H1 (cell line): ENCODE results near the gene SPACA7. TPM values are rescaled to one million over a fixed set of nuclear protein-coding genes. Genes with fewer than 3 reads are reported as not detected.
A peak's percentile ranks its signal among the peaks of the same experiment; 100 is the strongest.

Experiments used
- CTCF ChIA-PET: fragments of 300-600 bp; sonication (Branson Sonifier 250); formaldehyde crosslinking; loops from one replicate; lab custom pipeline; 2021; ENCODE audit not compliant: partially characterized antibody; lab: Charles Lee
- POLR2A ChIA-PET: fragments of 300-600 bp; sonication (Branson Sonifier 250); formaldehyde crosslinking; loops from one replicate; lab custom pipeline; 2021; ENCODE audit warnings: inconsistent platforms; ENCODE audit not compliant: partially characterized antibody; lab: Charles Lee
- DNase-seq, 2 experiments: peaks; one replicate each; pipeline versions ENCODE4 v3.0.0 to v3.0.0-alpha.2; 2010 to 2022; ENCODE audit warnings: low spot score in 2 of 2, low read depth in 1 of 2, mixed read lengths in 1 of 2
- FAIRE-seq: peaks from 2 replicates; lab custom pipeline; 2011; peaks lifted over from hg19 to GRCh38; lab: Jason Lieb, UNC
- H2AFZ ChIP-seq: 2 replicates; pipeline ENCODE4 v1.8.1; 2012; ENCODE audit warnings: low read length, inconsistent platforms
- H2AK5ac ChIP-seq: 2 replicates; pipeline ENCODE4 v1.6.1; 2013; ENCODE audit warnings: low read depth, low read length
- H2BK120ac ChIP-seq: replicated peaks from 2 replicates; pipeline ENCODE3; 2013; ENCODE audit warnings: low read depth, low read length, inconsistent platforms
- H2BK12ac ChIP-seq: 2 replicates; pipeline ENCODE4 v1.6.1; 2013; ENCODE audit warnings: low read depth, low read length
- H2BK15ac ChIP-seq: 2 replicates; pipeline ENCODE4 v1.6.1; 2013; ENCODE audit warnings: low read length
- H2BK20ac ChIP-seq: 2 replicates; pipeline ENCODE4 v1.6.1; 2013; ENCODE audit warnings: low read length
- H2BK5ac ChIP-seq: 2 replicates; pipeline ENCODE4 v1.6.1; 2013; ENCODE audit warnings: low read depth, low read length
- H3K14ac ChIP-seq: 2 replicates; pipeline ENCODE4 v1.6.1; 2013; ENCODE audit warnings: inconsistent platforms; ENCODE audit not compliant: insufficient read length
- H3K18ac ChIP-seq: 2 replicates; pipeline ENCODE4 v1.6.1; 2013; ENCODE audit warnings: low read length; ENCODE audit errors: extremely low read depth
- H3K23ac ChIP-seq: 2 replicates; pipeline ENCODE4 v1.6.1; 2013; ENCODE audit warnings: inconsistent platforms; ENCODE audit not compliant: insufficient read length
- H3K23me2 ChIP-seq: 2 replicates; pipeline ENCODE4 v1.6.1; 2013; ENCODE audit warnings: low read depth, low read length
- H3K27ac ChIP-seq: 2 replicates; pipeline ENCODE4 v1.6.1; 2011; ENCODE audit warnings: low read depth, low read length, inconsistent platforms
- H3K27me3 ChIP-seq, 4 experiments: replicated peaks in 1 of 4; 1 replicate in 1 of 4; 2 replicates in 3 of 4; pipeline versions ENCODE4 v1.6.1 to v1.8.1; 2011 to 2013; ENCODE audit warnings: low read length in 3 of 4, mild to moderate bottlenecking in 3 of 4, inconsistent platforms in 2 of 4, mixed read lengths in 2 of 4, moderate library complexity in 1 of 4; ENCODE audit not compliant: control insufficient read depth in 3 of 4, insufficient read depth in 3 of 4; ENCODE audit errors: extremely low read depth in 1 of 4
- H3K36me3 ChIP-seq, 4 experiments: 2 replicates each; pipeline versions ENCODE4 v1.6.1 to v1.8.1; 2011 to 2013; ENCODE audit warnings: mild to moderate bottlenecking in 4 of 4, low read length in 3 of 4, moderate library complexity in 2 of 4, control low read depth in 1 of 4, inconsistent platforms in 1 of 4; ENCODE audit not compliant: insufficient read depth in 4 of 4, control insufficient read depth in 2 of 4
- H3K4ac ChIP-seq: replicated peaks from 2 replicates; pipeline ENCODE3; 2013; ENCODE audit warnings: low read length, low read depth, mixed read lengths, inconsistent platforms; ENCODE audit not compliant: insufficient read length
- H3K4me1 ChIP-seq, 4 experiments: replicated peaks in 1 of 4; 1 replicate in 1 of 4; 2 replicates in 3 of 4; pipeline versions ENCODE4 v1.6.1 to v1.8.1; 2011 to 2013; ENCODE audit warnings: low read length in 3 of 4, inconsistent platforms in 2 of 4, mixed read lengths in 1 of 4; ENCODE audit not compliant: insufficient read depth in 4 of 4, control insufficient read depth in 3 of 4
- H3K4me2 ChIP-seq, 2 experiments: 2 replicates each; pipeline versions ENCODE4 v1.6.1 to v1.8.1; 2011 to 2013; ENCODE audit warnings: low read depth in 2 of 2, low read length in 2 of 2, control low read depth in 1 of 2, inconsistent platforms in 1 of 2, mild to moderate bottlenecking in 1 of 2; ENCODE audit not compliant: insufficient read depth in 1 of 2
- H3K4me3 ChIP-seq, 4 experiments: fragments of 200-600, 300-600 bp in 1 of 4; sonication (generic), shearing (Covaris generic), sonication (Bioruptor Twin) in 1 of 4; 2 replicates each; pipeline versions ENCODE4 v1.5.1 to v1.8.1; 2011 to 2016; ENCODE audit warnings: low read length in 4 of 4, low read depth in 3 of 4, control low read depth in 2 of 4, inconsistent platforms in 2 of 4, mild to moderate bottlenecking in 2 of 4, mixed read lengths in 1 of 4, moderate library complexity in 1 of 4; ENCODE audit not compliant: insufficient read depth in 2 of 4; ENCODE audit errors: extremely low read depth in 1 of 4
- H3K56ac ChIP-seq: replicated peaks from 2 replicates; pipeline ENCODE3; 2013; ENCODE audit warnings: low read depth, mild to moderate bottlenecking, mixed read lengths, low read length, inconsistent platforms; ENCODE audit not compliant: insufficient read length
- H3K79me1 ChIP-seq: 2 replicates; pipeline ENCODE4 v1.6.1; 2013; ENCODE audit warnings: low read depth, low read length, control low read depth
- H3K79me2 ChIP-seq, 2 experiments: 2 replicates each; pipeline versions ENCODE4 v1.6.1 to v1.8.1; 2012 to 2013; ENCODE audit warnings: low read length in 2 of 2, mild to moderate bottlenecking in 2 of 2, inconsistent platforms in 1 of 2; ENCODE audit not compliant: insufficient read depth in 2 of 2, control insufficient read depth in 1 of 2
- H3K9ac ChIP-seq, 4 experiments: replicated peaks in 1 of 4; 1 replicate in 1 of 4; 2 replicates in 3 of 4; pipeline versions ENCODE4 v1.6.1 to v1.8.1; 2011 to 2013; ENCODE audit warnings: low read depth in 3 of 4, low read length in 3 of 4, control low read depth in 2 of 4, mild to moderate bottlenecking in 2 of 4, moderate library complexity in 2 of 4, inconsistent platforms in 1 of 4; ENCODE audit errors: extremely low read depth in 1 of 4
- H3K9me3 ChIP-seq, 2 experiments: 2 replicates each; pipeline versions ENCODE4 v1.6.1 to v1.8.1; 2012 to 2013; ENCODE audit warnings: mild to moderate bottlenecking in 2 of 2, moderate library complexity in 2 of 2, control low read depth in 1 of 2, inconsistent platforms in 1 of 2, low read depth in 1 of 2, low read length in 1 of 2, mixed read lengths in 1 of 2; ENCODE audit not compliant: insufficient read depth in 2 of 2
- H4K20me1 ChIP-seq, 2 experiments: replicated peaks in 1 of 2; 2 replicates each; pipeline versions ENCODE3 to v1.8.1; 2011 to 2013; ENCODE audit warnings: inconsistent platforms in 2 of 2, low read length in 2 of 2, mild to moderate bottlenecking in 1 of 2; ENCODE audit not compliant: insufficient read depth in 2 of 2, control insufficient read depth in 1 of 2
- H4K5ac ChIP-seq: 2 replicates; pipeline ENCODE4 v1.6.1; 2013; ENCODE audit warnings: low read length, low read depth, mixed read lengths, inconsistent platforms; ENCODE audit not compliant: insufficient read length
- H4K8ac ChIP-seq: 2 replicates; pipeline ENCODE4 v1.8.0; 2013; ENCODE audit warnings: mild to moderate bottlenecking, moderate library complexity, low read length, inconsistent platforms; ENCODE audit not compliant: insufficient read depth; ENCODE audit errors: extremely low read depth
- H4K91ac ChIP-seq: replicated peaks from 2 replicates; pipeline ENCODE3; 2013; ENCODE audit warnings: low read length, mixed read lengths, inconsistent platforms; ENCODE audit not compliant: insufficient read length
- EP300 ChIP-seq, 2 experiments: IDR thresholded peaks; 1 replicate in 1 of 2; 2 replicates in 1 of 2; pipeline ENCODE4 v1.6.1; 2011 to 2012; ENCODE audit warnings: low read depth in 2 of 2, low read length in 2 of 2, mild to moderate bottlenecking in 2 of 2, borderline replicate concordance in 1 of 2, inconsistent platforms in 1 of 2, moderate library complexity in 1 of 2
- RAD21 ChIP-seq, 2 experiments: IDR thresholded peaks in 1 of 2; conservative IDR thresholded peaks in 1 of 2; 2 replicates each; pipeline ENCODE4 v1.6.1; 2011; ENCODE audit warnings: low read depth in 2 of 2, low read length in 2 of 2, improper control_type of control experiment in 1 of 2, inconsistent platforms in 1 of 2, mild to moderate bottlenecking in 1 of 2, moderate library complexity in 1 of 2
- TCF12 ChIP-seq: IDR thresholded peaks from 2 replicates; pipeline ENCODE4 v1.6.1; 2011; ENCODE audit warnings: low read depth, mild to moderate bottlenecking, low read length
- WGBS, 2 experiments: shearing (Covaris generic) in 1 of 2; methylation state at CpG; one replicate each; pipeline versions ENCODE4 v1.1.6 to v1.1.7; 2013 to 2015; ENCODE audit warnings: low lambda C conversion rate in 2 of 2, mixed read lengths in 2 of 2, inconsistent platforms in 1 of 2, low coverage in 1 of 2, missing lambda C conversion rate in 1 of 2; ENCODE audit not compliant: insufficient replicate concordance in 2 of 2, insufficient coverage in 1 of 2, insufficient read length in 1 of 2; ENCODE audit errors: extremely low coverage in 1 of 2, missing lambda C conversion rate in 1 of 2; 5-methylcytosine and 5-hydroxymethylcytosine counted together
- polyA plus RNA-seq, 7 experiments: library from polyadenylated mRNA; depleted of rRNA in 3 of 7; stranded (reverse) in 5 of 7; unstranded in 2 of 7; fragments of >200 nt in 5 of 7; fragments of 200-250 nt in 2 of 7; gene quantifications; 1 replicate in 5 of 7; 2 replicates in 1 of 7; 4 replicates in 1 of 7; pipeline versions ENCODE4 v1.2.1 to v1.2.3, GENCODE V29; 2011 to 2013; ENCODE audit warnings: missing spikeins in 2 of 7, mixed read lengths in 2 of 7
- total RNA-seq: library from RNA; stranded (reverse); fragmentation: NEBNext Ultra II Directional; extraction: Animal tissue kit (Norgen Biotek cat#: 25700); gene quantifications from 2 replicates; pipeline ENCODE4 v1.2.1, GENCODE V29; 2021

SPACA7 gene
- total and polyA plus RNA-seq, 2 of the 8 experiments (the other 6 are each of a cell fraction or from before 2014, with no cell fraction given) = not detected

- no peak overlapping the region for H3K9ac ChIP-seq
- H3K79me2 ChIP-seq = no peaks in the 10 kb centered on the region
- no peak for FAIRE-seq
- 91% methylated on average over 35 of the region's 35 CpGs; no CpG with 5 or more reads in 1 of the 2 experiments for WGBS, 2 experiments
- POLR2A ChIA-PET = interaction anchor here (1.4 kb wide), 1 partner anchor 46 kb away, joined by 3 read pairs; no protein-coding TSS in a partner anchor
- no peak overlapping the region for H2BK12ac ChIP-seq
- H2AFZ ChIP-seq = no peak overlapping the region
- no peak overlapping the region for H3K14ac ChIP-seq
- H4K20me1 ChIP-seq = no peaks in the 10 kb centered on the region
- no peaks in the 10 kb centered on the region for H3K36me3 ChIP-seq
- H3K23ac ChIP-seq = no peak overlapping the region
- no peak overlapping the region for H2BK120ac ChIP-seq
- peak overlapping the region; percentile 90; the same call in 1 of the 2 replicates for H2BK20ac ChIP-seq
- H3K79me1 ChIP-seq = no peaks in the 10 kb centered on the region
- no peak overlapping the region for H4K5ac ChIP-seq
- peaks cover 0 to 3% of the 10 kb centered on the region in 2 experiments; a peak in 1 of 4 replicates for H3K9me3 ChIP-seq
- H2BK15ac ChIP-seq = no peak overlapping the region
- no peak overlapping the region for H4K8ac ChIP-seq
- no peak overlapping the region for H2BK5ac ChIP-seq
- no peak overlapping the region for H3K56ac ChIP-seq
- no peaks in the 10 kb centered on the region; a peak in 1 of 7 replicates for H3K4me1 ChIP-seq
- DNase-seq = peak in 1 of 2 experiments; percentile 43
- no peak overlapping the region for H3K4me2 ChIP-seq
- peak overlapping the region; percentile 65 for H4K91ac ChIP-seq
- no peaks in the 10 kb centered on the region for H3K23me2 ChIP-seq
- no peak overlapping the region for H3K18ac ChIP-seq
- CTCF ChIA-PET = interaction anchor here (1.1 to 1.7 kb wide), 3 partner anchors 11 to 45 kb away, joined by 3 to 4 read pairs (median 3); no protein-coding TSS in a partner anchor
- TF ChIP-seq RAD21 (IDR thresholded peaks at IDR 0.05 in 1 of 2, conservative IDR thresholded peaks at IDR 0.05 in 1 of 2; ENCODE audit: low read depth in 2 of 2, low read length in 2 of 2) (peak in 1 of 2 experiments; percentile 7; a peak in 1 of 4 replicates), TCF12 (no peak), EP300 (IDR thresholded peaks at IDR 0.05; ENCODE audit: borderline replicate concordance in 1 of 2, low read depth in 2 of 2, low read length in 2 of 2) (no peak)
- H3K27ac ChIP-seq = no peak overlapping the region
- H2AK5ac ChIP-seq = no peak overlapping the region
- H3K4me3 ChIP-seq = no peak overlapping the region
- H3K4ac ChIP-seq = no peak overlapping the region
- no peaks in the 10 kb centered on the region for H3K27me3 ChIP-seq
Observed at GRCh38 chr13:112465251-112466131, 89.3 kb downstream of the SPACA7 start.
